SK-N-SH (cell line): ENCODE measurements around the gene OBI1.

Source experiments
- EP300 ChIP-seq, 2 experiments: IDR thresholded peaks; 2 replicates each; pipeline versions ENCODE4 v1.4.0 to v1.6.1; 2012; ENCODE audit warnings: borderline replicate concordance in 1 of 2, low read depth in 1 of 2, low read length in 1 of 2
- GABPA ChIP-seq: IDR thresholded peaks from 2 replicates; pipeline ENCODE4 v1.4.0; 2012; ENCODE audit warnings: low read depth, mild to moderate bottlenecking
- MAX ChIP-seq: IDR thresholded peaks from 2 replicates; pipeline ENCODE4 v1.4.0; 2012; ENCODE audit warnings: low read depth
- NRF1 ChIP-seq: IDR thresholded peaks from 2 replicates; pipeline ENCODE4 v1.6.1; 2012; ENCODE audit warnings: low read depth, mild to moderate bottlenecking, low read length
- RAD21 ChIP-seq: IDR thresholded peaks from 2 replicates; pipeline ENCODE4 v1.6.1; 2012; ENCODE audit warnings: mild to moderate bottlenecking, low read length
- RCOR1 ChIP-seq: fragments of 150-350 bp; IDR thresholded peaks from 2 replicates; pipeline ENCODE4 v1.6.1; 2017; ENCODE audit warnings: antibody characterized with exemption, low read length
- REST ChIP-seq: IDR thresholded peaks from 2 replicates; pipeline ENCODE4 v1.6.1; 2012; ENCODE audit warnings: mild to moderate bottlenecking, low read depth, low read length, moderate library complexity
- RFX5 ChIP-seq: IDR thresholded peaks from 2 replicates; pipeline ENCODE4 v1.6.1; 2012; ENCODE audit warnings: mild to moderate bottlenecking, improper control_type of control experiment, low read length
- ZBTB33 ChIP-seq: IDR thresholded peaks from 2 replicates; pipeline ENCODE4 v1.4.0; 2012; ENCODE audit warnings: low read depth, borderline replicate concordance
- TF ChIP-seq, protein P1 (sequence below): fragments of 200-600 bp; sonication (generic); IDR thresholded peaks from 2 replicates; pipeline ENCODE4 v1.6.1; 2017; ENCODE audit warnings: antibody characterized with exemption, mild to moderate bottlenecking, moderate library complexity

DNA sequence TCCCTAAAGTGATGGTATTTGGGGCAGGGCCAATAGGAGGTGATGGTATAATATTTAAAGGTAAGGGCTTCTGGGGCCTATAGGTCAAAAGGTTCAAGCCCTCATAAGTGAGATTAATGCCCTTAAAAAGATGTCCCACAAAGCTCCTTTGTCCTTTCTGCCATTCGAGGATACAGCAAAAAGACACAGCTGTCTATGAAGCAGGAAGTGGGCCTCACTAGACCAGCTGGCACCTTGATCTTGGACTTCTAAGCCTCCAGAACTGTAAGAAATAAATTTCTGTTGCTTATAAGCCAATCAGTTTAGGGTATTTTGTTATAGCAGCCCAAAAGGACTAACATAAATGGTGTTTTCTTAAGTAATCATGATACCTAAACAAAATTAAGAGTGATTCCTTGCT, 28.4 kb downstream of the OBI1 start:
- no peak for TF ChIP-seq EP300 (IDR thresholded peaks at IDR 0.05; ENCODE audit: borderline replicate concordance in 1 of 2, low read depth in 1 of 2, low read length in 1 of 2)
- TF ChIP-seq, protein P1, sequence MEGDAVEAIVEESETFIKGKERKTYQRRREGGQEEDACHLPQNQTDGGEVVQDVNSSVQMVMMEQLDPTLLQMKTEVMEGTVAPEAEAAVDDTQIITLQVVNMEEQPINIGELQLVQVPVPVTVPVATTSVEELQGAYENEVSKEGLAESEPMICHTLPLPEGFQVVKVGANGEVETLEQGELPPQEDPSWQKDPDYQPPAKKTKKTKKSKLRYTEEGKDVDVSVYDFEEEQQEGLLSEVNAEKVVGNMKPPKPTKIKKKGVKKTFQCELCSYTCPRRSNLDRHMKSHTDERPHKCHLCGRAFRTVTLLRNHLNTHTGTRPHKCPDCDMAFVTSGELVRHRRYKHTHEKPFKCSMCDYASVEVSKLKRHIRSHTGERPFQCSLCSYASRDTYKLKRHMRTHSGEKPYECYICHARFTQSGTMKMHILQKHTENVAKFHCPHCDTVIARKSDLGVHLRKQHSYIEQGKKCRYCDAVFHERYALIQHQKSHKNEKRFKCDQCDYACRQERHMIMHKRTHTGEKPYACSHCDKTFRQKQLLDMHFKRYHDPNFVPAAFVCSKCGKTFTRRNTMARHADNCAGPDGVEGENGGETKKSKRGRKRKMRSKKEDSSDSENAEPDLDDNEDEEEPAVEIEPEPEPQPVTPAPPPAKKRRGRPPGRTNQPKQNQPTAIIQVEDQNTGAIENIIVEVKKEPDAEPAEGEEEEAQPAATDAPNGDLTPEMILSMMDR: no peak
- no peak for TF ChIP-seq MAX
- no peak for TF ChIP-seq NRF1
- TF ChIP-seq GABPA: no peak
- TF ChIP-seq REST: no peak
- no peak for TF ChIP-seq ZBTB33
- TF ChIP-seq RFX5: no peak
- no peak for TF ChIP-seq RAD21
- TF ChIP-seq RCOR1: no peak
